DND-41 (cell line): Measurements from ENCODE around the gene SUMF1.

Experiments
- CTCF ChIP-seq: IDR thresholded peaks from 2 replicates; pipeline ENCODE4 v1.5.1; 2012; ENCODE audit warnings: borderline replicate concordance, low read length, moderate library complexity, mild to moderate bottlenecking; ENCODE audit not compliant: poor library complexity, severe bottlenecking; ENCODE audit errors: extremely low read depth
- EZH2 ChIP-seq: IDR thresholded peaks from 3 replicates; pipeline ENCODE4 v1.6.1; 2012; ENCODE audit warnings: borderline replicate concordance, low read depth, mild to moderate bottlenecking, moderate library complexity, low read length, inconsistent platforms; ENCODE audit not compliant: severe bottlenecking

GRCh38 chr3:4496087-4496452 lies 29.0 kb upstream of the SUMF1 start:
- no peak for TF ChIP-seq CTCF
- no peak for TF ChIP-seq EZH2
